OCI-LY7 (cell line): ENCODE data around the gene DLX1.

Experiments used
- EZH2phosphoT487 ChIP-seq: fragments of 200-600 bp; sonication (generic); IDR thresholded peaks from 2 replicates; pipeline ENCODE4 v1.6.1; 2018; ENCODE audit warnings: low read depth, borderline replicate concordance, mild to moderate bottlenecking, mixed run types, antibody characterized with exemption, low read length, moderate library complexity, mixed read lengths
- TF ChIP-seq, protein P1 (sequence below): fragments of 200-600 bp; sonication (generic); conservative IDR thresholded peaks from 2 replicates; pipeline ENCODE4 v1.5.1; 2014; ENCODE audit warnings: mild to moderate bottlenecking, antibody characterized with exemption, low read length, moderate library complexity, mixed read lengths

DNA sequence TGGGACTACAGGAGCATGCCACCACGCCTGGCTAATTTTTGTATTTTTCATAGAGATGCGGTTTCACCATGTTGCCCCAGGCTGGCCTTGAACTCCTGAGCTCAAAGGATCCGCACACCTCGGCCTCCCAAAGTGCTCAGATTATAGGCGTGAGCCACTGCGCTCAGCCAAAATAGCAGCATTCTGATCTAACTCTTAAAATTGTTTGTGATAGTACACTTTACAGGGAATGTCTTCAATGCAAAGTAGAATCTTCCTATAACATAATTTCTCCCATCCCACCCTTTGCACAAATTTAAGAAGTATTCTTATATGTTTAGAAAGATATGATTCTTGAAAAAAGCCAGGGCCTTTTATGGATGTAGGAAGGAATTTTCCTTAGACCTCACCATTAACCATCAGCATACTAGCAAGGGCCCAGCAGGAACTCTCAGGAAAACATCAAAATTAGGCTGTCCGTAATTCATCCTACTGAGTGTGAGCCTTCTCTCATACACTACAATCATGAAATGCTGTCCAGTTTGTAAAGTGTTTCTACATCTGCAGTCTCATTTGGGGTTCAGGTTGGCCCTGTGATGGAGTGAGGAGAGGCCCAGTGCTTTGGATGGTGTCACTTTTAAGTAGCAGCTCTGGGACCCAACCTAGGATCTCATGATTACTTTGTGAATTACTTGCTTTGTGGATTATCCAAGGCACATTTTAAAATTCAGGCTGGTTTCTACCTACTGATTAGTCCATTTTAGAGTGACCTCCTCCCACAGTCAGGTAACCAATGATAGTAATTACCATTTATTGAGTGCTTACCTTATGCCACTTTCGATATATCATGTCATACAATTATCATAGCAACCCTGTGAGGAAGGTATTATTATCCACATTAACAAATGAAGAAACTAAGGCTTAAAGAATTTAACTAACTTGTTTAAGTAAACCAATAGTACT, 37.5 kb upstream of the DLX1 start:
- TF ChIP-seq, protein P1, sequence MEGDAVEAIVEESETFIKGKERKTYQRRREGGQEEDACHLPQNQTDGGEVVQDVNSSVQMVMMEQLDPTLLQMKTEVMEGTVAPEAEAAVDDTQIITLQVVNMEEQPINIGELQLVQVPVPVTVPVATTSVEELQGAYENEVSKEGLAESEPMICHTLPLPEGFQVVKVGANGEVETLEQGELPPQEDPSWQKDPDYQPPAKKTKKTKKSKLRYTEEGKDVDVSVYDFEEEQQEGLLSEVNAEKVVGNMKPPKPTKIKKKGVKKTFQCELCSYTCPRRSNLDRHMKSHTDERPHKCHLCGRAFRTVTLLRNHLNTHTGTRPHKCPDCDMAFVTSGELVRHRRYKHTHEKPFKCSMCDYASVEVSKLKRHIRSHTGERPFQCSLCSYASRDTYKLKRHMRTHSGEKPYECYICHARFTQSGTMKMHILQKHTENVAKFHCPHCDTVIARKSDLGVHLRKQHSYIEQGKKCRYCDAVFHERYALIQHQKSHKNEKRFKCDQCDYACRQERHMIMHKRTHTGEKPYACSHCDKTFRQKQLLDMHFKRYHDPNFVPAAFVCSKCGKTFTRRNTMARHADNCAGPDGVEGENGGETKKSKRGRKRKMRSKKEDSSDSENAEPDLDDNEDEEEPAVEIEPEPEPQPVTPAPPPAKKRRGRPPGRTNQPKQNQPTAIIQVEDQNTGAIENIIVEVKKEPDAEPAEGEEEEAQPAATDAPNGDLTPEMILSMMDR: no peak
- TF ChIP-seq EZH2phosphoT487: no peak
